OCI-LY7 (cell line): Measurements from ENCODE around the gene GSTT2. TPM values are rescaled to one million over a fixed set of nuclear protein-coding genes. Genes with fewer than 3 reads are reported as not detected.

Source experiments
- BruUV-seq: library from RNA; stranded (reverse); fragments of 400-500 nt; replicated peaks from 2 replicates; lab custom pipeline; 2021; lab: Mats Ljungman, UMichigan
- CTCF ChIA-PET: fragments of 300-600 bp; sonication (Branson Sonifier 250); formaldehyde crosslinking; loops from one replicate; lab custom pipeline; 2022; ENCODE audit warnings: antibody characterized with exemption; ENCODE audit not compliant: unreplicated experiment; lab: Charles Lee
- POLR2A ChIA-PET: fragments of 300-600 bp; sonication (Branson Sonifier 250); formaldehyde crosslinking; loops from one replicate; lab custom pipeline; 2022; ENCODE audit warnings: antibody characterized with exemption; lab: Charles Lee
- DNase-seq: peaks from one replicate; pipeline ENCODE4 v3.0.0-alpha.2; 2015; ENCODE audit warnings: low spot score
- H2AFZ ChIP-seq: fragments of 200-600 bp; sonication (generic), shearing (Covaris generic); 2 replicates; pipeline ENCODE4 v1.6.1; 2014; ENCODE audit warnings: mild to moderate bottlenecking, antibody characterized with exemption, low read length, moderate library complexity
- H3K27ac ChIP-seq: fragments of 200-600 bp; sonication (generic); 2 replicates; pipeline ENCODE4 v1.5.1; 2014; ENCODE audit warnings: mixed run types, low read depth, mild to moderate bottlenecking, moderate library complexity, low read length, inconsistent platforms; ENCODE audit not compliant: poor library complexity, severe bottlenecking
- H3K36me3 ChIP-seq: fragments of 200-600 bp; sonication (generic); 2 replicates; pipeline ENCODE4 v1.6.1; 2014; ENCODE audit warnings: mild to moderate bottlenecking, antibody characterized with exemption, low read length, moderate library complexity, mixed read lengths; ENCODE audit not compliant: insufficient read depth
- H3K4me1 ChIP-seq: fragments of 200-600 bp; sonication (generic); 2 replicates; pipeline ENCODE4 v1.5.1; 2014; ENCODE audit warnings: mild to moderate bottlenecking, low read length; ENCODE audit not compliant: insufficient read depth, poor library complexity, severe bottlenecking
- H3K4me2 ChIP-seq: fragments of 200-600 bp; sonication (generic); 2 replicates; pipeline ENCODE4 v1.6.1; 2014; ENCODE audit warnings: mild to moderate bottlenecking, low read length
- H3K4me3 ChIP-seq: fragments of 200-600 bp; sonication (generic); 2 replicates; pipeline ENCODE4 v1.5.1; 2014; ENCODE audit warnings: mild to moderate bottlenecking, low read depth, low read length; ENCODE audit not compliant: poor library complexity, severe bottlenecking
- H3K79me2 ChIP-seq: fragments of 200-600 bp; sonication (generic); 2 replicates; pipeline ENCODE4 v1.6.1; 2016; ENCODE audit warnings: low read depth, mild to moderate bottlenecking, low read length, moderate library complexity, mixed read lengths; ENCODE audit not compliant: insufficient read depth
- H3K9me2 ChIP-seq: fragments of 200-600 bp; sonication (generic); 2 replicates; pipeline ENCODE4 v1.6.1; 2016; ENCODE audit warnings: mild to moderate bottlenecking, low read length, mixed read lengths; ENCODE audit not compliant: insufficient read depth
- H3K9me3 ChIP-seq: fragments of 200-600 bp; sonication (generic); 2 replicates; pipeline ENCODE4 v1.6.1; 2014; ENCODE audit warnings: mild to moderate bottlenecking, mixed run types, low read length, mixed read lengths
- H4K20me1 ChIP-seq: fragments of 200-600 bp; sonication (generic); 2 replicates; pipeline ENCODE4 v1.6.1; 2014; ENCODE audit warnings: mild to moderate bottlenecking, antibody characterized with exemption, low read length, moderate library complexity, mixed read lengths; ENCODE audit not compliant: insufficient read depth
- CTCF ChIP-seq: fragments of 200-600 bp; sonication (generic); conservative IDR thresholded peaks from 2 replicates; pipeline ENCODE4 v1.5.1; 2014; ENCODE audit warnings: mild to moderate bottlenecking, antibody characterized with exemption, low read length, moderate library complexity, mixed read lengths
- EZH2phosphoT487 ChIP-seq: fragments of 200-600 bp; sonication (generic); IDR thresholded peaks from 2 replicates; pipeline ENCODE4 v1.6.1; 2018; ENCODE audit warnings: low read depth, borderline replicate concordance, mild to moderate bottlenecking, mixed run types, antibody characterized with exemption, low read length, moderate library complexity, mixed read lengths
- intact Hi-C: fragments of 100-400 bp; cut with micrococcal nuclease; formaldehyde crosslinking; loops from one replicate; pipeline ENCODE4 v1.10.0; 2022; ENCODE audit not compliant: unreplicated experiment
- total RNA-seq, 2 experiments: library from RNA; depleted of rRNA in 1 of 2; stranded (reverse); fragments of >200 nt in 1 of 2; shearing (Covaris generic) in 1 of 2; gene quantifications; 2 replicates each; pipeline ENCODE4 v1.2.3, GENCODE V29; 2014 to 2022

The GSTT2 gene
- total RNA-seq, 2 experiments from 2014 or later: not detected

DNA sequence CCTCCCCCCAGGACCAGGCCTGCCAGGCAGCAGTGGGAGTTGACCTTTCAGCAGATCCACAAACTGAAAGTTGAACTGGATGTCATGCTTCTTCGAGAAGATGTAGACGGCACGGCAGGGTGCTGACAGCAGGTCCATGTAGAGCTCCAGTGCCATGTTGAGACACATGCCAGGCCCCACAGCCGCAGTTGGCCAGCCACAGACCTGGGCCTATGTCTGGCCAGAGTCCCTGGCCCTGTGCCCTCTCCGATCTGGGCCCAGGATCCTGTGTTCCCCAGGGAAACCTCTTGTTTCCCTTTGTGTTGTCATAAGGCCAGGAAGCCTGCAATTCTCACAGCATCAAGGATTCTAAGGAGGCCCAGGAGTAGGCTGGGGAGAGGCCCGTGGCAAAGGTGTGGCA lies 25.3 kb downstream of the GSTT2 start, which contains the start of gene GSTT4:
GSTT4 (minus strand) TSS at position 253 of the 400 bp plus-strand sequence; CDS start at position 156, 97 bp downstream.
- H3K36me3 ChIP-seq: no peaks in the 10 kb centered on the region
- no peaks in the 10 kb centered on the region for H3K79me2 ChIP-seq
- intact Hi-C loops: no loop called here
- H3K4me3 ChIP-seq: no peak within 1 kb of the TSS
- TF ChIP-seq EZH2phosphoT487: no peak
- H2AFZ ChIP-seq: no peak within 1 kb of the TSS
- H3K9me3 ChIP-seq: peaks cover 8% of the 10 kb centered on the region; the same call in 1 of the 2 replicates
- H3K9me2 ChIP-seq: no peaks in the 10 kb centered on the region
- no TSS peak for BruUV-seq
- no peaks in the 10 kb centered on the region for H4K20me1 ChIP-seq
- H3K4me2 ChIP-seq: no peak within 1 kb of the TSS
- ChIA-PET POLR2A (interaction anchor here (1.2 kb wide), 1 partner anchor 25 kb away, joined by 3 read pairs; no protein-coding TSS in a partner anchor), CTCF (no interaction called here)
- no peak within 1 kb of the TSS for H3K27ac ChIP-seq
- H3K4me1 ChIP-seq: no peaks in the 10 kb centered on the region
- no peak for DNase-seq

GRCh38 chr22:24006207-24006913 lies 26.4 kb downstream of the GSTT2 start:
- Histone ChIP-seq H3K9me2 (no peaks in the 10 kb centered on the region), H4K20me1 (no peaks in the 10 kb centered on the region), H3K27ac (no peak overlapping the region), H3K4me3 (no peak overlapping the region), H2AFZ (no peak overlapping the region), H3K4me2 (no peak overlapping the region), H3K4me1 (peaks cover 5% of the 10 kb centered on the region), H3K36me3 (no peaks in the 10 kb centered on the region), H3K79me2 (no peaks in the 10 kb centered on the region), H3K9me3 (peaks cover 9% of the 10 kb centered on the region; the same call in 1 of the 2 replicates)
- CTCF ChIA-PET: no interaction called here
- POLR2A ChIA-PET: no interaction called here
- DNase-seq: no peak
- BruUV-seq: no TSS peak
- intact Hi-C loops: no loop called here
- TF ChIP-seq CTCF (no peak), EZH2phosphoT487 (no peak)

DNA sequence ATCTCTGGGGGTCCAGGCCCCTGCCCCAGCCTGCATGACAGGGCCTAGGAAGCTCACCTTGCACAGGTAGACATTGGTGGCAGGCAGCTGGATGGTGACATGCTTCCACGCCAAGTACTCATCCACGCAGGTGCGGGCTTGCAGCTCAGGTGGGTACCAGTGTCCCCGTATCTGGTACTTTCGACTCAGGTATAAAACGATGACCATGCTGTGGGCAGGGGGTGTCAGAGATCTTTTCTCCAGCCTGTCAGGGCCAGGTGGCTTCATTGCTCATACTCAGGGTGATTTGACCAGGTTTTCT lies 26.9 kb downstream of the GSTT2 start:
- no peak overlapping the region for H3K4me3 ChIP-seq
- intact Hi-C loops: no loop called here
- no peak overlapping the region for H2AFZ ChIP-seq
- H3K36me3 ChIP-seq: no peaks in the 10 kb centered on the region
- no peak overlapping the region for H3K4me2 ChIP-seq
- H3K79me2 ChIP-seq: peaks cover 4% of the 10 kb centered on the region
- H3K9me2 ChIP-seq: no peaks in the 10 kb centered on the region
- POLR2A ChIA-PET: no interaction called here
- BruUV-seq: no TSS peak
- TF ChIP-seq CTCF (no peak), EZH2phosphoT487 (no peak)
- DNase-seq: no peak
- CTCF ChIA-PET: no interaction called here
- H3K27ac ChIP-seq: no peak overlapping the region
- peaks cover 5% of the 10 kb centered on the region for H3K4me1 ChIP-seq
- peaks cover 9% of the 10 kb centered on the region; the same call in 1 of the 2 replicates for H3K9me3 ChIP-seq
- H4K20me1 ChIP-seq: no peaks in the 10 kb centered on the region
